ENCODE measurements around the gene PRF1. TPM values are rescaled to one million over a fixed set of nuclear protein-coding genes. Genes with fewer than 3 reads are reported as not detected.
A peak's percentile ranks its signal among the peaks of the same experiment; 100 is the strongest.

PRF1 gene
- total and polyA plus RNA-seq, 2 experiments from 2014 or later, result 0.13 TPM; not detected in 1

DNA sequence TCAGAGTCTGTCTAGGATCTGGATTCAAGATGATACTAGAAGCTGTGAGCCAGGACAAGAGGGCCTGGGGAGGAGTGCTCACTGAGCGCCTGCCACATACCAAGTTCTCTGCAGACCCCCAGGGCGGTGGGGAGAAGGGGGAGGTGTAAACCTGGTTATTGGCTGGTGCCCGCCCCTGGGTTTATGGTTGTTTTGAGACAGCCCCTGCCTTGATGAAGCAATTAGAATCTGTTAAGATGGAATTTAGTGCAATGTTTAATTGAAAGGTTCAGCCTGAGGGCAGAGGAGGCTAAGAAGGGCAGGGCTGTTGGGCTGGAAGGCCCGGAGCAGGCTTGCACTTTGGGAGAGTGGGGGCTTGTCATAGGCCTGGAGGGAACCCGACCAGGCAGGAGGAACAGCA is 42.7 kb downstream of the PRF1 start:
- peaks cover 10% of the 10 kb centered on the region for H3K27me3 Mint-ChIP-seq (ENCODE audit: insufficient read depth, low read depth, poor library complexity)
- ATAC-seq, result no peak
- peaks cover 25% of the 10 kb centered on the region for H3K4me1 Mint-ChIP-seq
- no peaks in the 10 kb centered on the region for H3K9me3 Mint-ChIP-seq
- no peak overlapping the region for H3K4me3 Mint-ChIP-seq
- H3K36me3 Mint-ChIP-seq (ENCODE audit: low read depth), result peaks cover 8% of the 10 kb centered on the region
- H3K27ac Mint-ChIP-seq, result peak overlapping the region; percentile 64; the same call in 1 of the 2 replicates
- H3K79me2 ChIP-seq (replicated peaks; ENCODE audit: insufficient read depth), result no peaks in the 10 kb centered on the region
- no peak overlapping the region for H3K4me3 ChIP-seq
- no peaks in the 10 kb centered on the region for H3K9me2 ChIP-seq (ENCODE audit: insufficient read depth)
- H2AFZ ChIP-seq, result no peak overlapping the region
- DNase-seq (ENCODE audit: low spot score), result no peak
- H3K4me1 ChIP-seq (ENCODE audit: insufficient read depth), result peaks cover 8% of the 10 kb centered on the region; the same call in 1 of the 2 replicates
- no peak overlapping the region for H3K27ac ChIP-seq (ENCODE audit: low read depth)
- TF ChIP-seq ZNF462 (CRISPR knock-in tag; IDR thresholded peaks at IDR 0.05) (no peak), NANOG (IDR thresholded peaks at IDR 0.05; ENCODE audit: borderline replicate concordance) (no peak), POLR2AphosphoS5 (IDR thresholded peaks at IDR 0.05; ENCODE audit: low read depth) (no peak), REST (IDR thresholded peaks at IDR 0.05; ENCODE audit: unreplicated experiment) (no peak), ZNF114 (CRISPR knock-in tag; IDR thresholded peaks at IDR 0.05) (no peak), EZH2phosphoT487 (IDR thresholded peaks at IDR 0.05; ENCODE audit: unreplicated experiment) (no peak)
- H3K27me3 ChIP-seq (ENCODE audit: insufficient read depth), result no peaks in the 10 kb centered on the region
- H3F3A ChIP-seq (replicated peaks; ENCODE audit: low read depth), result no peaks in the 10 kb centered on the region
- H3K36me3 ChIP-seq (ENCODE audit: insufficient read depth), result no peaks in the 10 kb centered on the region
- no peak overlapping the region for H3K4me2 ChIP-seq
- no peaks in the 10 kb centered on the region for H4K20me1 ChIP-seq (replicated peaks; ENCODE audit: insufficient read depth)
